Neutrophil (primary cell): ENCODE data around the gene TMED5.
A peak's percentile ranks its signal among the peaks of the same experiment; 100 is the strongest.

Experiments used
- H3K27ac ChIP-seq: fragments of 200-600 bp; sonication (generic); 2 replicates; pipeline ENCODE4 v1.5.1; 2016; ENCODE audit warnings: mild to moderate bottlenecking, moderate library complexity
- H3K27me3 ChIP-seq: fragments of 200-600 bp; sonication (generic); 2 replicates; pipeline ENCODE4 v1.6.0; 2016; ENCODE audit warnings: mild to moderate bottlenecking
- H3K36me3 ChIP-seq: fragments of 200-600 bp; sonication (generic); 2 replicates; pipeline ENCODE4 v1.5.1; 2017
- H3K4me1 ChIP-seq, 2 experiments: fragments of 200-600 bp in 1 of 2; sonication (generic) in 1 of 2; 1 replicate in 1 of 2; 2 replicates in 1 of 2; pipeline versions ENCODE4 v1.5.1 to v1.6.1; 2013 to 2016; ENCODE audit warnings: low read depth in 1 of 2, low read length in 1 of 2, mild to moderate bottlenecking in 1 of 2, moderate library complexity in 1 of 2; ENCODE audit not compliant: control insufficient read depth in 1 of 2, insufficient read depth in 1 of 2
- H3K4me3 ChIP-seq, 2 experiments: fragments of 200-600 bp in 1 of 2; sonication (generic) in 1 of 2; 1 replicate in 1 of 2; 2 replicates in 1 of 2; pipeline ENCODE4 v1.5.1; 2013 to 2016; ENCODE audit warnings: low read depth in 1 of 2, low read length in 1 of 2, mild to moderate bottlenecking in 1 of 2, moderate library complexity in 1 of 2
- H3K9me3 ChIP-seq: fragments of 200-600 bp; sonication (generic); 2 replicates; pipeline ENCODE4 v1.5.1; 2016
- TF ChIP-seq, protein P1 (sequence below): fragments of 200-600 bp; sonication (generic); IDR thresholded peaks from 2 replicates; pipeline ENCODE4 v1.5.1; 2016; ENCODE audit warnings: antibody characterized with exemption

TMED5 gene

GRCh38 chr1:93113127-93113526 is 67.1 kb downstream of the TMED5 start:
- H3K4me3 ChIP-seq: no peak overlapping the region
- H3K27me3 ChIP-seq: no peaks in the 10 kb centered on the region
- TF ChIP-seq, protein P1, sequence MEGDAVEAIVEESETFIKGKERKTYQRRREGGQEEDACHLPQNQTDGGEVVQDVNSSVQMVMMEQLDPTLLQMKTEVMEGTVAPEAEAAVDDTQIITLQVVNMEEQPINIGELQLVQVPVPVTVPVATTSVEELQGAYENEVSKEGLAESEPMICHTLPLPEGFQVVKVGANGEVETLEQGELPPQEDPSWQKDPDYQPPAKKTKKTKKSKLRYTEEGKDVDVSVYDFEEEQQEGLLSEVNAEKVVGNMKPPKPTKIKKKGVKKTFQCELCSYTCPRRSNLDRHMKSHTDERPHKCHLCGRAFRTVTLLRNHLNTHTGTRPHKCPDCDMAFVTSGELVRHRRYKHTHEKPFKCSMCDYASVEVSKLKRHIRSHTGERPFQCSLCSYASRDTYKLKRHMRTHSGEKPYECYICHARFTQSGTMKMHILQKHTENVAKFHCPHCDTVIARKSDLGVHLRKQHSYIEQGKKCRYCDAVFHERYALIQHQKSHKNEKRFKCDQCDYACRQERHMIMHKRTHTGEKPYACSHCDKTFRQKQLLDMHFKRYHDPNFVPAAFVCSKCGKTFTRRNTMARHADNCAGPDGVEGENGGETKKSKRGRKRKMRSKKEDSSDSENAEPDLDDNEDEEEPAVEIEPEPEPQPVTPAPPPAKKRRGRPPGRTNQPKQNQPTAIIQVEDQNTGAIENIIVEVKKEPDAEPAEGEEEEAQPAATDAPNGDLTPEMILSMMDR: no peak
- H3K36me3 ChIP-seq: peaks cover 36% of the 10 kb centered on the region
- H3K9me3 ChIP-seq: no peaks in the 10 kb centered on the region
- H3K4me1 ChIP-seq: peaks cover 9 to 11% of the 10 kb centered on the region in 2 experiments
- no peak overlapping the region for H3K27ac ChIP-seq

GRCh38 chr1:93111561-93111960 is 68.7 kb downstream of the TMED5 start:
- H3K9me3 ChIP-seq: no peaks in the 10 kb centered on the region
- no peak overlapping the region for H3K4me3 ChIP-seq
- H3K27me3 ChIP-seq: no peaks in the 10 kb centered on the region
- H3K27ac ChIP-seq: peak overlapping the region; percentile 57
- H3K36me3 ChIP-seq: peaks cover 21% of the 10 kb centered on the region
- TF ChIP-seq, protein P1: no peak
- peaks cover 9 to 11% of the 10 kb centered on the region in 2 experiments for H3K4me1 ChIP-seq

DNA sequence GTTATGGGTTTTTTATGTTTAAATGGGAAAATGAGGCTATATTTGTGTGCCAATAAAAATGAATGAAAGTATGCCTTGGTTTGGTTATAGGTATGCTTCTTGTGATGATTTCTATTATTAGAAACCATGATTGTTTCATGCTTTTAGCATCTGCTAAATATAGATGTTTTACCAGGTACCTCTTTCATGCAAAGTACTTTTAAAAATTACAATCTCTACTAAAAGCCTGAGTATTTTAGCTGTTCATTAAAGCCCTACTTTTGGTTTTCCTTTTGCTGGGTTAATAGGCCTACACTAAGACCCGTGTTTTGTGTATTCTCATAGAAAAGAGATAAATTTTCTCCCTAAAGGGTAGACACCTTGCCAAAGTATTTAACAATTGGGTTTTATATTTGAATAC is 69.1 kb downstream of the TMED5 start:
- H3K27ac ChIP-seq: peak overlapping the region; percentile 57
- TF ChIP-seq, protein P1: no peak

GRCh38 chr1:93109578-93109977 is 70.6 kb downstream of the TMED5 start:
- H3K27ac ChIP-seq: no peak overlapping the region
- TF ChIP-seq, protein P1: no peak
- no peak overlapping the region for H3K4me3 ChIP-seq
- H3K27me3 ChIP-seq: no peaks in the 10 kb centered on the region
- peaks cover 9% of the 10 kb centered on the region for H3K36me3 ChIP-seq
- H3K4me1 ChIP-seq: peaks cover 9 to 11% of the 10 kb centered on the region in 2 experiments
- no peaks in the 10 kb centered on the region for H3K9me3 ChIP-seq

More for the DNA sequence above, 69.1 kb downstream of the TMED5 start:
- Histone ChIP-seq H3K36me3 (peaks cover 18% of the 10 kb centered on the region), H3K9me3 (no peaks in the 10 kb centered on the region), H3K4me3 (no peak overlapping the region), H3K27me3 (no peaks in the 10 kb centered on the region), H3K4me1 (peaks cover 9 to 11% of the 10 kb centered on the region in 2 experiments)

- Histone ChIP-seq H3K4me1 (peaks cover 9 to 14% of the 10 kb centered on the region in 2 experiments), H3K36me3 (peaks cover 9% of the 10 kb centered on the region), H3K27ac (no peak overlapping the region), H3K9me3 (no peaks in the 10 kb centered on the region), H3K27me3 (no peaks in the 10 kb centered on the region), H3K4me3 (no peak overlapping the region)
- TF ChIP-seq, protein P1: no peak
Measured at GRCh38 chr1:93108335-93108734, 71.9 kb downstream of the TMED5 start.

- no peaks in the 10 kb centered on the region for H3K9me3 ChIP-seq
- no peak overlapping the region for H3K4me3 ChIP-seq
- H3K27ac ChIP-seq: no peak overlapping the region
- TF ChIP-seq, protein P1: no peak
- peaks cover 9% of the 10 kb centered on the region for H3K36me3 ChIP-seq
- peaks cover 9 to 14% of the 10 kb centered on the region in 2 experiments for H3K4me1 ChIP-seq
- H3K27me3 ChIP-seq: no peaks in the 10 kb centered on the region
Measured at GRCh38 chr1:93107395-93107794, 72.8 kb downstream of the TMED5 start.
